GM19035 (cell line): ENCODE measurements around the gene PPP1R37.

Experiments used
- ATAC-seq: cut with Tn5 transposase; IDR thresholded peaks from one replicate; pipeline ENCODE4 v1.9.1; 2021; ENCODE audit not compliant: unreplicated experiment

PPP1R37 gene

DNA sequence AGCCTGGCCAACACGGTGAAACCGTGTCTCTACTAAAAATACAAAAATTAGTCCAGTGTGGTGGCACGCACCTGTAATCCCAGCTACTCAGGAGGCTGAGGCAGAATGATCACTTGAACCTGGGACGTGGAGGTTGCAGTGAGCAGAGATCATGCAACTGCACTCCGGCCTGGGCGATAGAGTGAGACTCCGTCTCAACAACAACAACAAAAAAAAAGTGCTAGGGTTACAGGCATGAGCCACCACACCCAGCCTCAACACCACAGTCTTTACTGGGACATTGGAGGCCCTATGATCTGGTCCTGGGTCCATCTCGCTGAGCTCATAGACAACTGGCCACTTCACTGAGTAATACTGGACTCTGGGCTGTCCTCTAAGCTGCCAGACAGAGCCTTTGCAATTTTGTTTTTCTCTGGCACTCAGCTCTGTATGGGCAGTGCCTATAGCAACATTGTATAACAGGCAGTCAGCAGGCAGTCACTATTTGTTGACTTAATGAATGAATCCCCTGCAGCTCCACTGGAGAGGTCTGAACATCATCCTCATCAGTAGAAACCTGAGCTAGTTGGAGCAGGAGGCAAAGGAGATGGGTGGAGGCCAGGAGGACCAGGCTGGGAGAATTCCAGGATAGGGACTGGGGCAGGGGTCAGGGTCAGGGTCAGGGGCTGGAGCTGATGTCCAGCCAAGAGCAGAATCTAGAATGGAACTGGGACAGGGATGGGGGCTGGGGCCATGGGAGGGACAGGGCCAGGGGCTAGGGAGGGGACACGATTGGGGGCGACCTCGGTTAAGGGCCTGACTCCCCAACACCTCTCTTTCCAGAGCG, 93.7 kb downstream of the PPP1R37 start:
- ATAC-seq: no peak

DNA sequence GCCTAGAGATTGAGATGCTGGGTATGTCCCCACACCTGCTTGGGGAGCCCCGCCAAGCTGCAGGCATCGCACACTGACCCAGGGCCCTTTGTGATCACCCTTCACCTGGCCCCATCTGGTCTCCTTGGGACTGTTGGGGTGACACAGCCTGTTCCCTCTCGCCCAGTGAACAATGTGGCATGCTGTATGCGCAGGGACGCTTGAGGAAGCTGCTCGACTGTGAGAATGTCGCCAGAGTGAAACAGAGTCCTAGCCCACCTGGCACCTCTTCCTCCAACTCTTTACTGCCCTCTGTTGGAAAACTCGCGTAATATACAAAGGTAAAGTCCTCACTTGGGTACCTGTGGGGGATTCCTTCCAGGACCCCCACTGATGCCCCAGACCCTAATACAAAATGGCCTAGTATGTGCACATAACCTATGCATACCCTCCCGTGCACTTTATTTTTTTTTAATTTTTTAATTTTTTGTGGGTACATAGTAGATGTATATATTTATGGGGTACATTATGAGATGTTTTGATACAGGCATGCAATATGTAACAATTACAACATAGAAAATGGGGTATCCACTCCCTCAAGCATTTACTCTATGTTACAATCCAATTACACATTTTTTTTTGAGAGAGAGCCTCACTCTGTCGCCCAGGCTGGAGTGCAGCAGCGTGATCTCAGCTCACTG, 94.6 kb downstream of the PPP1R37 start:
- no peak for ATAC-seq

DNA sequence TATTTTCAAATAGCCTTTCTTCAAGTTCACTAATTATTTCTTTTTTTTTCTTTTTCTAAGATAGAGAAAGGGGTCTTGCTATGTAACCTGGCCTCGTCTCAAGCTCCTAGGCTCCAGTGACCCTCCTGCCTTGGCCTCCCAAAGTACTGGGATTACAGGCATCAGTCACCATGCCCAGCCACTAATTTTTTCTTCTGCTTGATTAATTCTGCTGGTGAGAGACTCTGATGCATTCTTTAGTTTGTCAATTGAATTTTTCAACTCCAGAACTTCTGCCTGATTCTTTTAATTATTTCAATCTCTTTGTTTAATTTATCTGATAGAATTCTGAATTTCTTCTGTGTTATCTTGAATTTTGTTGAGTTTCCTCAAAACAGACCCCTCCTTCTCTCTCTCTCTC, 97.0 kb downstream of the PPP1R37 start:
- ATAC-seq: no peak

DNA sequence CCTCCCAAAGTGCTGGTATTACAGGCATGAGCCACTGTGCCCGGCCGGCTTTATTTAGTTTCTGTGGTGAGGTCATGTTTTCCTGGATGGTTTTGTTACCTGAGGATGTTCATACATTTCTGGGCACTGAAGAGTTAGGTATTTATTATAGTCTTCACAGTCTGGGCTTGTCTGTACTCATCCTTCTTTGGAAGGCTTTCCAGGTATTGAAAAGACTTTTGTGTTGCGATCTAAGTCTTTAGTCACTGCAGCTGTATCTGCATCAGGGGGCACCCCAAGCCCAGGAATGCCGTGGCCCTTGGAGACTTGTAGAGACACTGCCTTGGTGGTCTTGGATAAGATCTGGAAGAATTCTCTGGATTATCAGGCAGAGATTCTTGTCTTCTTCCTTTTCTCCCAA, 98.4 kb downstream of the PPP1R37 start:
- ATAC-seq: no peak

DNA sequence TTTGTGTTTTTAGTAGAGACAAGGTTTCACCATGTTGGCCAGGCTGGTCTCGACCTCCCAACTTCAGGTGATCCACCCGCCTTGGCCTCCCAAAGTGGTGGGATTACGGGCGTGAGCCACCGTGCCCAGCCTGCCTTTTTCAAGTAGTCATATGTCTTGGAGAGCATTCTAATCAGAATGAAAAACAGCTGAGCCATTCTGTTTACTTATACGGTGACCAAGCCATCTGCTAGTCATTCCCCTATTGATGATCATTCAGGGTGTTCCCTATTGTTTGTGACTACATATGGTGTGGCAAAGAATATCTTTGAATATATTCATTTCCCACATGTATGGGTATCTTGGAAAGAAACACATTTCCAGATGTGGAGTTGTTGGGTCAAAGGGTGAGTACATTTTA, 102.8 kb downstream of the PPP1R37 start:
- ATAC-seq: no peak
